ENCODE measurements around the gene ABRACL. TPM values are rescaled to one million over a fixed set of nuclear protein-coding genes. Genes with fewer than 3 reads are reported as not detected.

Gene ABRACL
- polyA plus RNA-seq, 1 donor (not counting 4 experiments of a cell fraction or from before 2014, with no cell fraction given): 120 TPM

- no peaks in the 10 kb centered on the region for H3K79me2 ChIP-seq (ENCODE audit: control insufficient read depth, insufficient read depth, low read length)
- FAIRE-seq (no peak), DNase-seq (ENCODE audit: low read depth, low spot score) (no peak)
- H2AFZ ChIP-seq (ENCODE audit: control insufficient read depth, low read length): no peak overlapping the region
- dilution Hi-C loops (cut with MboI; ENCODE audit: extremely low pct_ligation_motif_present, low sequenced_read_pairs): no loop called here
- H3K9ac ChIP-seq (ENCODE audit: control insufficient read depth, extremely low read depth, insufficient read depth, low read length): no peak overlapping the region
- no peaks in the 10 kb centered on the region for H3K36me3 ChIP-seq (ENCODE audit: control insufficient read depth in 2 of 2, extremely low read depth in 1 of 2, insufficient read depth in 2 of 2, low read length in 2 of 2)
- TF ChIP-seq CTCF (optimal IDR thresholded peaks at IDR 0.05 in 1 of 3, IDR thresholded peaks at IDR 0.05 in 1 of 3, conservative IDR thresholded peaks at IDR 0.05 in 1 of 3; ENCODE audit: extremely low read depth in 1 of 3, insufficient read depth in 2 of 3, low read length in 3 of 3): no peak
- TF ChIP-seq EZH2 (IDR thresholded peaks at IDR 0.05; ENCODE audit: low read length): no peak
- H3K9me3 ChIP-seq (ENCODE audit: control insufficient read depth, low read depth, low read length): no peaks in the 10 kb centered on the region
- no peak overlapping the region for H3K4me3 ChIP-seq (ENCODE audit: control insufficient read depth in 2 of 3, extremely low read depth in 1 of 3, insufficient read depth in 2 of 3, low read depth in 1 of 3, low read length in 3 of 3)
- no peaks in the 10 kb centered on the region for H4K20me1 ChIP-seq (ENCODE audit: control insufficient read depth, extremely low read depth, insufficient read depth, low read length)
- no peaks in the 10 kb centered on the region for H3K27me3 ChIP-seq (ENCODE audit: control insufficient read depth, extremely low read depth, insufficient read depth, low read length)
- H3K27ac ChIP-seq (ENCODE audit: control insufficient read depth, insufficient read depth, low read length): no peak overlapping the region
- no peaks in the 10 kb centered on the region for H3K4me1 ChIP-seq (ENCODE audit: control insufficient read depth, extremely low read depth, insufficient read depth, low read length)
- H3K4me2 ChIP-seq (ENCODE audit: control insufficient read depth, extremely low read depth, insufficient read depth, low read depth, low read length): no peak overlapping the region
- H3K9me1 ChIP-seq (ENCODE audit: control insufficient read depth, extremely low read depth, insufficient read depth, low read length): no peaks in the 10 kb centered on the region
These were observed 28.4 kb upstream of the ABRACL start for GRCh38 chr6:138999949-139000725.

DNA sequence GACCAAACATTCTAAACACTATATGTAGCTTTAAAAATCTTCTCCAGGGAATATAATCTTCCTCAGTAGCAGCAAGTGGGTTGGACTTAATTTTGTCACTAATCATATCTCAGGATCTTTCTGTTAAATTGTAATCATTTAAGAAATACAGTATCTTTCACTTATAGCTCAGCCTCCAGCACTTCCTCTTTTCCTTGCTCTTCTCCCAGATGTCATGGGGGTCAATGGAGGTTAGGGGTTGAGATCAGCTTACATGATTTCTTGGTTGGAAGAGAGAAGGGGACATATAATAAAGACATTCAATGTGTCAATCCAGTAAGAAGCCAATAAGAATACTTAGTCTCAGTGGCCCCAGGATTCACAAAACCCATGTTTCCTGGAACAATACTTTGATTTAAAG lies 24.8 kb upstream of the ABRACL start:
- Histone ChIP-seq H3K79me2 (ENCODE audit: control insufficient read depth, insufficient read depth, low read length) (no peaks in the 10 kb centered on the region), H3K9me1 (ENCODE audit: control insufficient read depth, extremely low read depth, insufficient read depth, low read length) (no peaks in the 10 kb centered on the region), H3K27ac (ENCODE audit: control insufficient read depth, insufficient read depth, low read length) (no peak overlapping the region), H3K4me1 (ENCODE audit: control insufficient read depth, extremely low read depth, insufficient read depth, low read length) (no peaks in the 10 kb centered on the region), H3K27me3 (ENCODE audit: control insufficient read depth, extremely low read depth, insufficient read depth, low read length) (no peaks in the 10 kb centered on the region), H3K9ac (ENCODE audit: control insufficient read depth, extremely low read depth, insufficient read depth, low read length) (no peak overlapping the region), H2AFZ (ENCODE audit: control insufficient read depth, low read length) (no peak overlapping the region), H3K4me2 (ENCODE audit: control insufficient read depth, extremely low read depth, insufficient read depth, low read depth, low read length) (no peak overlapping the region), H3K36me3 (ENCODE audit: control insufficient read depth in 2 of 2, extremely low read depth in 1 of 2, insufficient read depth in 2 of 2, low read length in 2 of 2) (no peaks in the 10 kb centered on the region), H3K4me3 (ENCODE audit: control insufficient read depth in 2 of 3, extremely low read depth in 1 of 3, insufficient read depth in 2 of 3, low read depth in 1 of 3, low read length in 3 of 3) (no peak overlapping the region), H3K9me3 (ENCODE audit: control insufficient read depth, low read depth, low read length) (no peaks in the 10 kb centered on the region), H4K20me1 (ENCODE audit: control insufficient read depth, extremely low read depth, insufficient read depth, low read length) (no peaks in the 10 kb centered on the region)
- TF ChIP-seq EZH2 (IDR thresholded peaks at IDR 0.05; ENCODE audit: low read length) (no peak), CTCF (optimal IDR thresholded peaks at IDR 0.05 in 1 of 3, IDR thresholded peaks at IDR 0.05 in 1 of 3, conservative IDR thresholded peaks at IDR 0.05 in 1 of 3; ENCODE audit: extremely low read depth in 1 of 3, insufficient read depth in 2 of 3, low read length in 3 of 3) (no peak)
- DNase-seq (ENCODE audit: low read depth, low spot score) (no peak), FAIRE-seq (no peak)
- dilution Hi-C loops (cut with MboI; ENCODE audit: extremely low pct_ligation_motif_present, low sequenced_read_pairs): no loop called here

Measured in keratinocyte (primary cell).